Activated naive CD4-positive, alpha-beta T cell treated with anti-CD3 and anti-CD28 coated beads, Interleukin-2, amount 50 U/mL, for 24 hours (primary cell): ENCODE results near the gene DNM3.

ENCODE experiments used
- H3K27ac Mint-ChIP-seq: one replicate; pipeline ENCODE4 v1.8.0; 2021; ENCODE audit warnings: mild to moderate bottlenecking, mixed read lengths
- H3K27me3 Mint-ChIP-seq: one replicate; pipeline ENCODE4 v1.8.0; 2021; ENCODE audit warnings: mixed read lengths
- H3K36me3 Mint-ChIP-seq: one replicate; pipeline ENCODE4 v1.8.0; 2021; ENCODE audit warnings: mixed read lengths
- H3K4me1 Mint-ChIP-seq: one replicate; pipeline ENCODE4 v1.8.0; 2021; ENCODE audit warnings: mixed read lengths
- H3K4me3 Mint-ChIP-seq: one replicate; pipeline ENCODE4 v1.8.0; 2021; ENCODE audit warnings: mild to moderate bottlenecking, mixed read lengths
- H3K9me3 Mint-ChIP-seq: one replicate; pipeline ENCODE4 v1.8.0; 2021; ENCODE audit warnings: mixed read lengths

Gene DNM3

GRCh38 chr1:171877701-171878100 is 36.4 kb downstream of the DNM3 start:
- H3K27me3 Mint-ChIP-seq = no peaks in the 10 kb centered on the region
- no peaks in the 10 kb centered on the region for H3K4me1 Mint-ChIP-seq
- no peak overlapping the region for H3K27ac Mint-ChIP-seq
- no peaks in the 10 kb centered on the region for H3K9me3 Mint-ChIP-seq
- no peaks in the 10 kb centered on the region for H3K36me3 Mint-ChIP-seq
- H3K4me3 Mint-ChIP-seq = no peak overlapping the region

- Mint-ChIP-seq H3K36me3 (no peaks in the 10 kb centered on the region), H3K4me3 (no peak overlapping the region), H3K27ac (no peak overlapping the region), H3K9me3 (no peaks in the 10 kb centered on the region), H3K4me1 (peaks cover 9% of the 10 kb centered on the region), H3K27me3 (no peaks in the 10 kb centered on the region)
These were observed 38.3 kb downstream of the DNM3 start for GRCh38 chr1:171879556-171879955.

- no peaks in the 10 kb centered on the region for H3K27me3 Mint-ChIP-seq
- H3K27ac Mint-ChIP-seq = no peak overlapping the region
- H3K36me3 Mint-ChIP-seq = no peaks in the 10 kb centered on the region
- no peaks in the 10 kb centered on the region for H3K9me3 Mint-ChIP-seq
- peaks cover 9% of the 10 kb centered on the region for H3K4me1 Mint-ChIP-seq
- H3K4me3 Mint-ChIP-seq = no peak overlapping the region
These were observed 40.1 kb downstream of the DNM3 start for GRCh38 chr1:171881442-171881841.

GRCh38 chr1:171883849-171884248 is 42.6 kb downstream of the DNM3 start:
- Mint-ChIP-seq H3K9me3 (no peaks in the 10 kb centered on the region), H3K27me3 (no peaks in the 10 kb centered on the region), H3K4me1 (peaks cover 9% of the 10 kb centered on the region), H3K27ac (no peak overlapping the region), H3K36me3 (no peaks in the 10 kb centered on the region), H3K4me3 (no peak overlapping the region)

GRCh38 chr1:171884475-171884874 is 43.2 kb downstream of the DNM3 start:
- H3K4me3 Mint-ChIP-seq = no peak overlapping the region
- H3K27ac Mint-ChIP-seq = no peak overlapping the region
- H3K27me3 Mint-ChIP-seq = no peaks in the 10 kb centered on the region
- H3K9me3 Mint-ChIP-seq = no peaks in the 10 kb centered on the region
- H3K36me3 Mint-ChIP-seq = no peaks in the 10 kb centered on the region
- peaks cover 9% of the 10 kb centered on the region for H3K4me1 Mint-ChIP-seq

- Mint-ChIP-seq H3K9me3 (no peaks in the 10 kb centered on the region), H3K27ac (no peak overlapping the region), H3K4me1 (no peaks in the 10 kb centered on the region), H3K4me3 (no peak overlapping the region), H3K36me3 (no peaks in the 10 kb centered on the region), H3K27me3 (no peaks in the 10 kb centered on the region)
These were observed 48.8 kb downstream of the DNM3 start for GRCh38 chr1:171890131-171890530.

- H3K27ac Mint-ChIP-seq = no peak overlapping the region
- no peak overlapping the region for H3K4me3 Mint-ChIP-seq
- H3K9me3 Mint-ChIP-seq = no peaks in the 10 kb centered on the region
- H3K27me3 Mint-ChIP-seq = peaks cover 1% of the 10 kb centered on the region
- no peaks in the 10 kb centered on the region for H3K36me3 Mint-ChIP-seq
- H3K4me1 Mint-ChIP-seq = peaks cover 9% of the 10 kb centered on the region
These were observed 55.8 kb downstream of the DNM3 start for GRCh38 chr1:171896936-171897703.

GRCh38 chr1:171898941-171899340 is 57.6 kb downstream of the DNM3 start:
- Mint-ChIP-seq H3K4me3 (no peak overlapping the region), H3K27me3 (peaks cover 1% of the 10 kb centered on the region), H3K27ac (no peak overlapping the region), H3K36me3 (no peaks in the 10 kb centered on the region), H3K9me3 (no peaks in the 10 kb centered on the region), H3K4me1 (peaks cover 15% of the 10 kb centered on the region)

GRCh38 chr1:171899838-171900237 is 58.5 kb downstream of the DNM3 start:
- no peaks in the 10 kb centered on the region for H3K36me3 Mint-ChIP-seq
- H3K27me3 Mint-ChIP-seq = peaks cover 1% of the 10 kb centered on the region
- no peak overlapping the region for H3K27ac Mint-ChIP-seq
- no peak overlapping the region for H3K4me3 Mint-ChIP-seq
- H3K9me3 Mint-ChIP-seq = no peaks in the 10 kb centered on the region
- peaks cover 15% of the 10 kb centered on the region for H3K4me1 Mint-ChIP-seq

GRCh38 chr1:171901245-171901644 is 59.9 kb downstream of the DNM3 start:
- Mint-ChIP-seq H3K4me1 (peaks cover 15% of the 10 kb centered on the region), H3K27me3 (peaks cover 1% of the 10 kb centered on the region), H3K36me3 (no peaks in the 10 kb centered on the region), H3K9me3 (no peaks in the 10 kb centered on the region), H3K27ac (no peak overlapping the region), H3K4me3 (no peak overlapping the region)

- Mint-ChIP-seq H3K4me1 (peaks cover 15% of the 10 kb centered on the region), H3K27me3 (peaks cover 1% of the 10 kb centered on the region), H3K36me3 (no peaks in the 10 kb centered on the region), H3K9me3 (no peaks in the 10 kb centered on the region), H3K27ac (no peak overlapping the region), H3K4me3 (no peak overlapping the region)
These were observed 61.2 kb downstream of the DNM3 start for GRCh38 chr1:171902527-171902926.

GRCh38 chr1:171904778-171905450 is 63.6 kb downstream of the DNM3 start:
- no peaks in the 10 kb centered on the region for H3K36me3 Mint-ChIP-seq
- no peaks in the 10 kb centered on the region for H3K27me3 Mint-ChIP-seq
- peaks cover 15% of the 10 kb centered on the region for H3K4me1 Mint-ChIP-seq
- H3K4me3 Mint-ChIP-seq = no peak overlapping the region
- no peaks in the 10 kb centered on the region for H3K9me3 Mint-ChIP-seq
- no peak overlapping the region for H3K27ac Mint-ChIP-seq

- Mint-ChIP-seq H3K4me1 (no peaks in the 10 kb centered on the region), H3K27ac (no peak overlapping the region), H3K36me3 (no peaks in the 10 kb centered on the region), H3K4me3 (no peak overlapping the region), H3K27me3 (no peaks in the 10 kb centered on the region), H3K9me3 (no peaks in the 10 kb centered on the region)
These were observed 68.4 kb downstream of the DNM3 start for GRCh38 chr1:171909711-171910110.

- no peak overlapping the region for H3K4me3 Mint-ChIP-seq
- H3K27ac Mint-ChIP-seq = no peak overlapping the region
- no peaks in the 10 kb centered on the region for H3K36me3 Mint-ChIP-seq
- H3K27me3 Mint-ChIP-seq = no peaks in the 10 kb centered on the region
- no peaks in the 10 kb centered on the region for H3K9me3 Mint-ChIP-seq
- H3K4me1 Mint-ChIP-seq = no peaks in the 10 kb centered on the region
These were observed 69.5 kb downstream of the DNM3 start for GRCh38 chr1:171910786-171911185.

GRCh38 chr1:171911506-171911905 is 70.2 kb downstream of the DNM3 start:
- no peaks in the 10 kb centered on the region for H3K9me3 Mint-ChIP-seq
- H3K36me3 Mint-ChIP-seq = no peaks in the 10 kb centered on the region
- no peak overlapping the region for H3K27ac Mint-ChIP-seq
- H3K4me3 Mint-ChIP-seq = no peak overlapping the region
- no peaks in the 10 kb centered on the region for H3K4me1 Mint-ChIP-seq
- no peaks in the 10 kb centered on the region for H3K27me3 Mint-ChIP-seq

GRCh38 chr1:171912509-171913175 is 71.3 kb downstream of the DNM3 start:
- no peak overlapping the region for H3K27ac Mint-ChIP-seq
- H3K36me3 Mint-ChIP-seq = no peaks in the 10 kb centered on the region

More at GRCh38 chr1:171912509-171913175, 71.3 kb downstream of the DNM3 start:
- Mint-ChIP-seq H3K27me3 (no peaks in the 10 kb centered on the region), H3K9me3 (no peaks in the 10 kb centered on the region), H3K4me3 (no peak overlapping the region), H3K4me1 (no peaks in the 10 kb centered on the region)
